Mucosa of gallbladder (tissue), 1 donor: Measurements from ENCODE around the gene GRID2. TPM values are rescaled to one million over a fixed set of nuclear protein-coding genes. Genes with fewer than 3 reads are reported as not detected.

Experiments used
- DNase-seq: peaks from one replicate; pipeline ENCODE4 v3.0.0-alpha.2; 2020; ENCODE audit warnings: low spot score
- total RNA-seq: library from RNA; stranded (reverse); gene quantifications from one replicate; pipeline ENCODE4 v1.2.1, GENCODE V29; 2021
- donor health status: DM: no; HTN: no; CAD: no.

Gene GRID2
- total RNA-seq, 1 donor from 2014 or later, result 0.03 TPM

GRCh38 chr4:92961881-92962280 is 658.1 kb downstream of the GRID2 start:
- no peak for DNase-seq

- no peak for DNase-seq
These were observed 659.1 kb downstream of the GRID2 start for GRCh38 chr4:92962831-92963230.

GRCh38 chr4:92968556-92968955 is 664.8 kb downstream of the GRID2 start:
- DNase-seq, result no peak

- no peak for DNase-seq
These were observed 665.2 kb downstream of the GRID2 start for GRCh38 chr4:92968996-92969395.

- DNase-seq, result no peak
These were observed 666.0 kb downstream of the GRID2 start for GRCh38 chr4:92969650-92970379.

GRCh38 chr4:92970996-92971395 is 667.2 kb downstream of the GRID2 start:
- DNase-seq, result no peak

- DNase-seq, result no peak
These were observed 684.5 kb downstream of the GRID2 start for GRCh38 chr4:92988301-92988700.

- no peak for DNase-seq
These were observed 689.0 kb downstream of the GRID2 start for GRCh38 chr4:92992758-92993157.

GRCh38 chr4:92994727-92995126 is 691.0 kb downstream of the GRID2 start:
- peak; percentile 20 for DNase-seq

GRCh38 chr4:92996533-92996932 is 692.8 kb downstream of the GRID2 start:
- DNase-seq, result no peak

GRCh38 chr4:93000910-93001309 is 697.1 kb downstream of the GRID2 start:
- no peak for DNase-seq

GRCh38 chr4:93002240-93002639 is 698.5 kb downstream of the GRID2 start:
- no peak for DNase-seq

- DNase-seq, result no peak
These were observed 712.6 kb downstream of the GRID2 start for GRCh38 chr4:93016350-93016749.

- no peak for DNase-seq
These were observed 714.5 kb downstream of the GRID2 start for GRCh38 chr4:93018243-93018642.

GRCh38 chr4:93018806-93019205 is 715.0 kb downstream of the GRID2 start:
- DNase-seq, result no peak

GRCh38 chr4:93029769-93030168 is 726.0 kb downstream of the GRID2 start:
- no peak for DNase-seq

GRCh38 chr4:93030670-93031069 is 726.9 kb downstream of the GRID2 start:
- no peak for DNase-seq

GRCh38 chr4:93031431-93032098 is 727.8 kb downstream of the GRID2 start:
- DNase-seq, result no peak

GRCh38 chr4:93042746-93043145 is 739.0 kb downstream of the GRID2 start:
- DNase-seq, result no peak

- no peak for DNase-seq
These were observed 749.4 kb downstream of the GRID2 start for GRCh38 chr4:93053140-93053539.

GRCh38 chr4:93061826-93062225 is 758.1 kb downstream of the GRID2 start:
- DNase-seq, result no peak

- DNase-seq, result no peak
These were observed 759.6 kb downstream of the GRID2 start for GRCh38 chr4:93063325-93063724.

- DNase-seq, result no peak
These were observed 762.0 kb downstream of the GRID2 start for GRCh38 chr4:93065790-93066189.

- DNase-seq, result no peak
These were observed 763.0 kb downstream of the GRID2 start for GRCh38 chr4:93066749-93067148.
